ENCODE measurements around the gene ADPRHL1.

The ADPRHL1 gene

DNA sequence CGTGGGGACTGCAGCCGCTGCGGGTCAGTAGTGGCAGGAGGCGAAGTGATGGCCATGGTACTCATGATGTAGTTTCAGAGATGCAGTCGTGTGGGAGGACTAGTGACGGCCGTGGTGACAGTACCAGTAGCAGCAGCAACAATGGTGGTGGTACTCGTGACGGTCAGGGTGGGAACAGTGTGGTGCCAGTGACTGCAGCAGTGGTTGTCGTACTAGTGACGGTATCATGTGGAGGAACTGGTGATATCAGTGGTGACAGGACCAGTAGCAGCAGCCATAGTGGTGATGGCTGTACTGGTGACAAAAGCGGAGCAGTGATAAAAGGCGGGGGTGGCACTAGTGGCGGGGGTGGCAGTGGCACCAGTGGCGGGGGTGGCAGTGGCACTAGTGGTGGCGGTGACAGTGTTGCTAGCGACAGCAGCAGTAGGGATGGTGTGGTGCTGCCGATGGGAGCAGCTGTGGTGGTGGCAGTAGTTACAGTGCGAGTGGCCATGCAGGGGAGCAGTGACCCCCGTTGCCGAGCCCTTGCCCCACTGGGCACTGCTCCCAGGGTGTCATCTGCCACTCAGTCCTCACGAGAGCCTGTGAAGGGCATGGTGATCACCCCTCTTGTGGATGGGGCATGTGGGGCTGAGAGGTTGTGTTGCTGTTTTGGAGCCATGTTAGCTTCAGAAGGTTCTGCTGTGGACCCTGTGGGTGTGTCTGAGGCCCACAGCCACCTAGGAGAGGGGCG lies 22.7 kb downstream of the ADPRHL1 start:
- DNase-seq: no peak

DNA sequence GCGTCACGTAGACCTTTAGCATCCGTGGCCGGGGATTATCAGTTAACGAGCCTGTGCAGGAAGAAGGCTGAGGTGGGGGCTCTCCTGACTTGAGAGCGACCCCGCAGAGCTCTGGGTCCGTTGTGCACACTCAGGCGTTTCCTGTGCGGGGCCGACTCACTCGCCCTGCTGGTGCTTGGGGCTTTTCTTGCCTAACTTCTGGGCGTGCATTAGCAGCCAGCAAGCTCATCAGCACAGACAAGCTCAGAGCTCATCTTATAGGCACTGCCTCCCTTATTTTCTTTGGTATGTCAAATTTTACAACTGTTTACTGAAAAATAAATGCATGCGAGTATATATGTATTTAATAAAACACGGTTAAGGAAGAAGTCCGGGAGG lies 23.7 kb downstream of the ADPRHL1 start:
- DNase-seq: no peak

GRCh38 chr13:113428871-113429607 lies 24.2 kb downstream of the ADPRHL1 start:
- DNase-seq: no peak

DNA sequence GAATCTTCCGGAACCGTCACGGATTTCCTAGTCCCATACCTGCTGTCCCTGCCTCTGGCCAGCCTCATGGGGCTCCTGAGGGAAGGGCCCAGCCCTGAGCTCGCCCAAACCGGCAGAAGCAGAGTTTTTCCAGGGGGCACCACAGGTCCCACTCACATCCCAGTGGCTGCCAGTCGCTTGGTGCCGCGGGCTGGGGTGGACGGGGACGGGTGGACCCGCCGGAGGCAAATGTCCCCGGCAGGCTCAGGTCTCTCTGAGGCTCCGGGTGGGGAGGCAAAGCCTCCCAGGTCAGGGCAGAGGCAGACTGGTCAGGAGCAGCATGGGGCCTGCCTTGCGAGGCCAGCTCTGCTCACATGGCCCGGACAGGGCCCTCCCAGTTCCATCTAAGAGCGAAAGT lies 24.8 kb downstream of the ADPRHL1 start:
- no peak for DNase-seq

GRCh38 chr13:113427562-113428468 lies 25.5 kb downstream of the ADPRHL1 start:
- no peak for DNase-seq

- DNase-seq: no peak
Observed at GRCh38 chr13:113426591-113426986, 26.7 kb downstream of the ADPRHL1 start.

DNA sequence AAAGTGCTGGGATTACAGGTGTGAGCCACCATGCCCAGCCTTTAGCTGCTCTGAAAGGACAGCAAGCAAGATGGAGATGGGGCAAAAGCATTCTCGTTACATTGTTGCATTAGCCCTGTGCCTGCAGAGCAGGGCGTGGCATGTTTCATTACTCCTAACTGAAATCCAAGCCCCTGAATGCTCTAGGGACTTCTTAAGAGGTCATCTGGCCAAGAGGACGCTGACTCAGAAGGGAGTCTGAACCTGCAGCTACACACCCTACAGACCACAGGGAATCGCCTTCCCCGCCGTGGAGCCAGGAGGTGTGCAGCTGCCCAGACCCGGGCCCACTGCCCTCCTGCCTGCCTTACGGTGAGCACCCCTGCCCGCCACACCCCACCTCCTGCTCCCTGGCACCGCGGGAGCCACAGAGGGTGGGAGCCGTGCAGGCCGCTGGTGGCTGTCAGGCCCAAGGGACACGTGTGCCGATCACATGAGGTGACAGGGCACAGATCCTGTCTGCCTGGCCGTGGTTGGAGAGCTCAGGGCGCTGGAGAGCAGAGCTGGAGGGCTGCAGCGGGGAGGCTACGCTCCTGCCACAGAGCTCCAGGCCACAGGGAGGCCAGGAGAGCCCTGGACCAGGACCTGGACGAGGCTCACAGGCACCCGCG lies 27.2 kb downstream of the ADPRHL1 start:
- DNase-seq: no peak

DNA sequence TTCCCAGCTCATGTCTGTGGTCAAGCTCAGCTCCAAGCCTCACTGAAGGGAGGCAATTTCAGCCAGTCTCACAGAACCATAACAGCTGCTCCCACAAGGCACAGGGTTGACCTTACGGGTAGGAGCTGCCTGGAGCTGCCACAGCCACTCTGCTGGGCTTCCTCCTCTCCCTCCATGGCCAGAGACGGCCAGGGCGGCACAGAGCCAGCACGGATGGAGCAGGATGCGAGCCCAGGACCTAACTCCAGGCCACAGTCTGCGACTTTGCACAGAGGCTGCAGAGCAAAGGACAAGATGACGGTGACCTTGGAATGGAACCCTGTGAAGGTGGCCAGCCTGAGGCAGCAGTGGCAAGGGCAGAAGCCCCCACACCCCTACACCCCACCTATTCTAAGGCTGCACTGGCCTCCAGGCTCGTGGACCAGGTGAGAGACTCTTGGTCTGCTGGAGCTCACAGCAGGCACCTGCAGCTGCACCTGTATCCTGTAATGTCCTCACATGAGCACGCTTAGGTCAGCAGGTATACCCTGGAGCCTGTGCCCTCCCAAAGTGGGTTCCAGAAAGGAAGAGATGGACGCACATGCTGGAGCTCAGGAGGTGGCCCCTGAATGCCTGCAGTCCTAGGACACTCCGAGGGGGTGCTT lies 29.6 kb downstream of the ADPRHL1 start:
- no peak for DNase-seq

DNA sequence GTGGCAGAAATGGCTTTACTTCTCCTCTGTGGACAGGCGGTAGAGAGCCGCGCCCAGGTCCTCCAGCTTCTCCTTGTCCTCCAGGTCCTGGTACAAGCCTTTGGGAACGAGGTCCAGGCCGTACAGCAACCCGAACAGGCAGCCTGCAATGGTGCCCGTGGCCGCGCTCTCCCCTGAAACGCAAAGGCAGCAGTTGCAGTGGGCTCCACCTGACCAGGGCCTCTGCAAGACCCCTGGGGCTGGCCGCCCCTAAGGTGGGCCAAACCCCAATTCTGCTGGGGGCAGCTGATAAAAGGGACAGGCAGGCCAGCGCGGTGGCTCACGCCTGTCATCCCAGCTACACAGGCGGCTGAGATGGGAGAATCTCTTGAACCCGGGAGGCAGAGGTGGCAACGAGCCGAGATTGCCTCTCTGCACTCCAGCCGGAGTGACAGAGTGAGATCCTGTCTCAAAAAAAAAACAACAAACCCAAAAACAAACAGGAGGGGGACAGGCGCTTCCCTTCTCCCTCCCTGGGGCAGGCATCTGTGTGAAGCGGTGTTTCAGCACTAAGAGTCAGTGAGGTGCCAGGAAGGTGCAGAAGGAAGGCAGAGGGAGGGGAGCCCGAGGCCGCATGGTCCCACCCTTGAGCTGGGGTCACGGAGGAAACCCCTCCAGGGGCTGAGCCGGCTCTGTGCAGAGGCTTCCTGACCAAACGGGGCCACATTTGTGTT lies 30.3 kb downstream of the ADPRHL1 start:
- no peak for DNase-seq

DNA sequence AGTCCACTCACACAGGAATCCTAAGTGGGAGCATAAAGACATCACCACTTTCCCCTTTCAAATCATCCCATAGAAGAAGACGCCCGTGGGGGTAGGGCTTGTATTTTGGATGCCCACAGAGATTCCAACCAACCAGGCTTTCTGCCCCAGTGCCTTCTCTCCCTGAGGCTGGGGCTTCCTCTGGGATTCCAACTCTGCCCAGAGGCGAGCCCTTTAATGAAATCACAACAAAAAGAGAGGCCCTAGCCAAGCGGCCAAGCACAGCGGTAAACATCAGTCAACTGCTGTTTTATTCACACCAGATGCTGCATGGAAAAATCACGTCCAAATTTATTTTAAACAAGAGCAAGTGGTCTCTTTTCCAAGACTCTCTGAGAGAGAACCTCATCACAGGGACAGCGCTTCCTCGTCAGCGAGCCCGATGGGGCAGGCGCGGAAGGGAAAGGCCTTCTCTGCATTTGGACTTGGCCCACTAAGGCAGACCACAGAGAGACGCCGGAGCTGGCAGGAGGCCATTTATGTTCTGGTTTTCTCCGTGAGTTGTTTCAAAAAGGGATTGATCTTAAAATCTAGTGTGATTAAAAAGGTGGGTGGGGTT lies 31.5 kb downstream of the ADPRHL1 start:
- DNase-seq: no peak

- DNase-seq: peak; percentile 30
Observed at GRCh38 chr13:113420833-113421600, 32.3 kb downstream of the ADPRHL1 start.

GRCh38 chr13:113420232-113420631 lies 33.1 kb downstream of the ADPRHL1 start:
- no peak for DNase-seq

DNA sequence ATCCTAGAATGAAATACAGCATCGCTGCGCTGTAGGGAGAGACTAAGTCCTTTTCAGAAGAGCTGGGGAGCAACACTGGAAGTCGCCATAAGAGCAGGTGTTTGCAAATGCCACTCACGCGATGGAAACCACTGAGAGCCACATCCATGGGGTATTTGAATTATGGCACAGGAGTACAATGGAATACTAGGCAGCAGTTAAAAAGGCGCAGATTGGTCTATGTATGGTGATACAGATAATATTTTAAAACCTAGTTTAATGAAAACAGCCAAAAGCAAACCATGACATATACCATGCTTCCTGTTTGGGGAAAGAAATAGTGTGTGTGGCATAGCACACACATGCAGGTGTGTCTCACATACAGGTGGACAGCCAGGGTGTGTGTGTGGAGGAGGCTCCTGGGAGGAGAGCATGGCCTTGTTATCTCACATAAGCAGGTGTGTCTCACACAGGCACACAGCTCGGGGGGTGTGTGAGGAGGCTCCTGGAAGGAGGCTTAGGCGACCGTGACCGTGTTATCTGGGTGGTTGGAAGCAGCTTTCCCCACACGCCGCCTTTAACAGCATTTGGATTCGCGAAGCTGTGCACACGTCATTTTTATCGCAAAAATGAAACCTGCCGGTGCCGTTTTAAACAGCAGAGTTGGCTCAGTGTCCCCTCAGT lies 33.6 kb downstream of the ADPRHL1 start:
- no peak for DNase-seq

DNA sequence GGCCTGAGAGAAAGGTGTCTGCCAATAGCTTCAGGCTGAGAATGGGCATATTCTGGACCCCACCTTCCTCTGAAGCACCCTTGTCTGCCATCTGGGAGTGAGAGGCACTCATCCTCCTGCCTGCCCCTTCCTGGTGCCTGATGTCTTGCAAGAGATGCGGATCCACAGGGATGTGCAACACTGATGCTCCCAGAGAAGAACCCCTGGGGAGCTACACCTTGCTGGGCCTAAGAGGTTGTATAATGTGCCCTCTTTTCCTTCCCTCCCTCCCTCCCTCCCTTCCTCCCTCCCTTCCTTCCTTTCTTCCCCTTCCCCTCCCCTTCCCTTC lies 34.6 kb downstream of the ADPRHL1 start:
- no peak for DNase-seq

- no peak for DNase-seq
Observed at GRCh38 chr13:113417836-113418721, 35.2 kb downstream of the ADPRHL1 start.

GRCh38 chr13:113417008-113417751 lies 36.1 kb downstream of the ADPRHL1 start:
- DNase-seq: no peak

GRCh38 chr13:113415825-113416224 lies 37.5 kb downstream of the ADPRHL1 start:
- no peak for DNase-seq

GRCh38 chr13:113415032-113415431 lies 38.3 kb downstream of the ADPRHL1 start:
- no peak for DNase-seq
